Right ventricle myocardium inferior (tissue), 1 donor: ENCODE measurements around the gene EPB41L4B. TPM values are rescaled to one million over a fixed set of nuclear protein-coding genes. Genes with fewer than 3 reads are reported as not detected.

Experiments
- ATAC-seq: fragments of 200-7000 bp; cut with Tn5 transposase; one replicate; pipeline ENCODE4 v1.9.1; 2020; ENCODE audit warnings: mild to moderate bottlenecking, moderate library complexity
- DNase-seq: peaks from one replicate; pipeline ENCODE4 v3.0.0; 2021; ENCODE audit errors: missing footprints
- intact Hi-C: fragments of 100-400 bp; cut with DNase I; formaldehyde crosslinking; loops from one replicate; pipeline ENCODE4 v1.11.0; 2022
- total RNA-seq: library from RNA; stranded (reverse); fragmentation: NEBNext Ultra II Directional; extraction: Animal tissue kit (Norgen Biotek cat#: 25700); gene quantifications from one replicate; pipeline ENCODE4 v1.2.1, GENCODE V29; 2021
- donor health status: DM: no; HTN: yes; CAD: no; lungs with severe emphysema.

Gene EPB41L4B
- total RNA-seq, 1 donor from 2014 or later = 8.1 TPM

DNA sequence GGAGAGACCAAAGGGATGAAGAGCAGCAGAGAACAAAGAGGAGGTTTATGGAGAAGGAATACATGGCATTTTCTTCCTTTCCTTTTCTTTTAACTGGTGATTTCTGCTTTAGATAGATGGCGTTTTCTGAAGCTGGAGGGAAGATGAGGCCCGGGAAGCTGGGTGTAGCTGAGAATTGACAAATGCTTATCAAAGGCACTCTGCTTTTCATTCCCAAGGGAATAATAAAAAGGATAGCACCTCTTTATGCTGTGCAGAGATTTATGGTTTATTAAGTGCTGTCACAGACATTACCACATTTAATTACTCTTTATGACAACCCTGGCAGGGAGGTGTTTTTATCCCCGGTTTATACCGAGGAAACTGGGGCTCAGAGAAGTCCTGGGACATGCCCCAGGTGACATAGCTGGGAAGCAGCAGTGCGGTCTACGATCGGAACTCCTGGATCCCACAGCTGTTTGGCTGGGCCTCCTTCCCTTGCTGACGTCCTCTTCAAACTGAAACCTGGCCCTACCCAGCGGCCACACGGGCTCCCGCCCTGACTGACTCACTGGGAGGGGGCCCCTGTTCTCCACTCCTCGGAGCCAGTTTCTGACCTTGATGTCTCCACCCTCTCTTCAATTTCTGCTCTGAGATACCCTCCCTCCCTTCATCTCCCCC lies 8.2 kb upstream of the EPB41L4B start:
- DNase-seq = no peak
- ATAC-seq = peak; percentile 58
- intact Hi-C loops = no loop called here

DNA sequence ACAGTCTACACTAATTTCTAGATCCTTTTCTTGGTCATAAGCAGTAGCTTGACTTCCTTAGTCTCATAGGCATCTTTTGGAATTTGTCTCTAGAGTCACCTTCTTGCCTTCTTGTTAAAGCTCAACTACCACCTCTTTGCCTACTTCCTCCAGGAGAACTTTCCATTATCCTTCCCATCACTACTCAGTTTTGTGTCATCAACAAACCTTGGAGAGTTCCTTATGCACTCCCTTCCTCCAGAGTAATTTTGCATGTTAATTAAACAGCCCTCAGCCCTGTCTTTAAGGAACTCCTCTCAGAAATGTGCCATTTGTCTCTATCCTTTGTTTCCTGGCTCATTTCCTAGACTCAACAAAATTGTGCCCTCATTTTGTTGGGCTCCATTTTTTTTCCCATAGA lies 4.2 kb upstream of the EPB41L4B start:
- DNase-seq = no peak
- ATAC-seq = no peak
- intact Hi-C loops = no loop called here

DNA sequence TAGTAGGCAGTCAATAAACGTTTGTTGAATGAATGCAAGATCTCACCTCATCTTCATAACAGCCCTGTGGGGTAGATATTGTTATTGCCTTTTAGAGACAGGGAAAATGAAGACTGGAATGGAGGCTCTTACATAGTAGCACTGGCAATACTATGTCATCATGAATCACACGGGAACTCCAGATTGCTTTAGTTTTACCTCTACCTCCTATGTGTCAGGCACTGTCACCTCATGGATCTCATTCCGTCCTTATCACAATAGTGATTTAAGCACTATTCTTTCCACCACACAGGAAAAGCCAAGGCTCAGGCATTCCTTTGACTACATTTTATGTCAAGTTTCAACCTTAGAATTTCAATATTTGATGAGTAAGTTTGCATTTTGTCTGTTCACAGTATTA lies 2.9 kb upstream of the EPB41L4B start:
- intact Hi-C loops = loop anchor here (5.0 kb wide), 2 partner anchors 131 to 431 kb away; no protein-coding TSS in a partner anchor
- DNase-seq = no peak
- no peak for ATAC-seq

DNA sequence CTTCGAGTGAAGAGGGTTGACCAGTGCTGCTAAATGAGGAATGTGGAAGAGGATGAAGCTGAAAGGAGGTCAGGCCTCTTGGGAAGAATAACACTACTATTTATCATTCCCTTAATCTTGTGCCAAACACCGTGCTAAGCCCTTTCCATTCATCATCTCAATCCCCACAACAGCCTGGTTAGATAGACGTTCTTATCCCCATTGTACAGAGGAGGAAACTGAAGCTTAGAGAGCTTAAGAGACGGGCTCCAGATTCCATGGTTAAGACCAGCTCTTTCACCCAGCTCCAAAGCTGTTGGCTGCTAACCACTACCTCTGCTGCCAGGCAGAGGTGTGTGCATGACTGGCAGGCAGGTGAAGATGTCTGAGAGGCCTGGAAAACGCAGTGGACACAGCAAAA lies 868 bp upstream of the EPB41L4B start:
- ATAC-seq (no peak), DNase-seq (no peak)
- intact Hi-C loops = loop anchor here (1.0 to 5.0 kb wide), 3 partner anchors 77 to 429 kb away; no protein-coding TSS in a partner anchor

DNA sequence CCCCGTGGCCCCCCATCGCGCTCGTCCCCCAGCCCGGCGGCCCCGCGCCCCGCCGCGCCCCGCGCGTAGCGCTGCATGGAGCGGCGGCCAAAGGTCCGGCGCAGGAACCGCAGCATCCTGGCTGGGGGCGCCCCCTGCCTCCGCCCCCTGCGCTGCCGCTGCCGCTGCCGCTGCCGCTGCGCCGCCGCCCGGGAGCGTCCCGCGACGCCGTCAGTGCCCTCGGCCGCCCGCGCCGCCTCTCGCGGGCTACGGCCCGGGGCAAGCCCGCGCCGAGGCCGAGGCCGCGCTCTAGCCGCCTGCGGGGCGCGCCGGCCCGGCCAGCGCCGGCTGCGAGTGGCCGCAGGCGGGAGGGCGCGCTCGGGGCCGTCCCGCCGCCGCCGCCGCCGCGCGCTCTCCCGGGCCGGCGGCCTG lies 523 bp downstream of the EPB41L4B start:
- no peak for ATAC-seq
- intact Hi-C loops = loop anchor here (5.0 kb wide), 2 partner anchors 128 to 428 kb away; no protein-coding TSS in a partner anchor
- DNase-seq = peak; percentile 39

DNA sequence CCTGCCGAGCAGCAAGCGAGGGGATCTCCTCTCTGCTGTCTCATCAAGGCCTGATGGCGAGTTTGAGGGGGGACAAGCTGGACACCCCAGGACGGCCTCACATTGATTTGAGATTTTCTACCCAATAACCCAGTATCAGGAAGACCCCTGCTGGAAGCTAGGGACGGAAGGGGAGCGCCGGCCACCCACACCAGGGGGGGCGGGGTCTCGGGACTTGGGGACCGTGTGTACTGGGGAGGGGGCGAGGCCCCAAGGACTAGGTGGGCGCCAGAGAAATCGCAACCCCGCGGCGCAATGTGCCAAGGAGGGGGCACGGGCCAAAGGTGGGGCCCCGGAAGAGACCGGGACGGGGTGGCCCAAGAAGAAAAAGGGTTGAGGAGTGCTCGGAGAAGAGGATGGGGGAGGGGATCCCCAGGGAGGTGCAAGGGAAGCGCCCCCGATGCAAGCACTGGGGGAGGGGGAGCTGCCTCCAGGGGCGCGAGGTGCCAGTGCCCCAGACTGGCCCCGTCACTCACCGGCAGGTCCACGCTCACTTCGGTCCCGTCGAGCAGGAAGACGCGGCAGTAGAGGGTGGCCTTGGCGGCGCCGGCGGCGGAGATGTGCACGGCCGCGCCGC lies 1.1 kb downstream of the EPB41L4B start:
- intact Hi-C loops = loop anchor here (5.0 kb wide), 3 partner anchors 127 to 427 kb away; no protein-coding TSS in a partner anchor
- ATAC-seq (no peak), DNase-seq (peak; percentile 31)

DNA sequence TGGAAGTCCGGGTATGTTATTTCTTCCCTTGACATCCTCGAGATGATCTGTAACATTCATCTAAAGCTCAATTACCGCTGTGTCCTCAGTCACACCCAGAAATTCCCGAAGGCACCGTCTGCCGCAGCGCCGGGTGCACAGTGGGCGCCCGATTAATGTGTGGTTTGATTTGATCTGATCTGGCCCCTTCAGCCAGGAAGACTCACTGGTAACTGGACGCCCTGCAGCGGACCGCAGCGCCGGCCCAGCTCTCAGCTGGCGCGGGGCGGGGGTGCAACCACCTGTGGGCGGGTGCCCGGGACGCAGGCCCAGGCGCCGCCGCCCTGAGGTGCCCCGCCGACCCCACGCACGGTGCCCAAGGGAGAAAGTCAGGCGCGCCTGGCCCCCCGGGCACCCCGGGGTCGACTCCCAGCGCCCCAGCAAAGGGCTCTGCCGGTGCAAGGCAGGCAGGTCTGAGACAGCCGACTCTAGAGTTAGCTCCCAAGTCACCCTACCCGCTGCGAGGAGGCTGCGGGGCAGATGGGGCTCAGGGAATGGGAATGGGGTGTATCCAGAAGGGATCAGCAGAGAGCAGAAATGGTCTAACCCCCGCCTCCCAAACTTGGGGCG lies 1.7 kb downstream of the EPB41L4B start:
- ATAC-seq = no peak
- peak; percentile 15 for DNase-seq
- intact Hi-C loops = loop anchor here (5.0 kb wide), 1 partner anchor 137 kb away; no protein-coding TSS in a partner anchor

DNA sequence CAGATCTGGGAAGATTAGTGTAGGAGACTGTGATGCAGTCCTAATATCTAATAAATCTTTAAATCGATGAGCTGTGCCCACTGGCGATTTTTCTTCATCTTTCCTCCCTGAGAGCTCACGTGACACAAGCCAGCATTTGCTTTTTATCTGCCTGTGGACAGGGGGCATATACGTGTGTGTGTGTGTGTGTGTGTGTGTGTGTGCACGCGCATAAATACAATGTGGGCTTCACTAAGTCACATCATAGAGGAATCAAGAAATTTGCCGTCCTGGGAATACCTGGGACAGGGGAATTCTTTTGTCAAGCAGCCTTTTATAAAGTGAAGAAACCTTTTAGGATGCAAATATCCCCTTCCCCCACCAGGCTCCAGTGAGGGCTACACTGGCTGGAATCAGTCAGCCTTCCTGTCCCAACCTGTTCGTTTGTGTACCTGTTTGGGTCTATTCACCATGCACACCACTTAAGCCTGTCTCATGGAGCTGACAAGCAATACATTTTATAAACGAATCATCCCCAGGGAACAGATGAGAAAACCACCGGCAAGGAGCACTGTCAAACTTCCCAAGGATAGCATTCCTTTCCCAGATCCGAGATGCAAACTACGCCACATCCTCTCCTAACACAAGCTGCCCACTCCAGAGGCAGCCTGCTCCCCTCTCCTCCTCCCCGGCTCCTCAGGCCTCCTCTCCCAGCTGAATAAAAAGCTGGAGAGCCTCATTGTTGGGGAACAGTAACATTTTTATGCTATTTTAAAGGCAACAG lies 2.7 kb downstream of the EPB41L4B start:
- ATAC-seq (no peak), DNase-seq (no peak)
- intact Hi-C loops = loop anchor here (5.0 kb wide), 1 partner anchor 136 kb away; no protein-coding TSS in a partner anchor

DNA sequence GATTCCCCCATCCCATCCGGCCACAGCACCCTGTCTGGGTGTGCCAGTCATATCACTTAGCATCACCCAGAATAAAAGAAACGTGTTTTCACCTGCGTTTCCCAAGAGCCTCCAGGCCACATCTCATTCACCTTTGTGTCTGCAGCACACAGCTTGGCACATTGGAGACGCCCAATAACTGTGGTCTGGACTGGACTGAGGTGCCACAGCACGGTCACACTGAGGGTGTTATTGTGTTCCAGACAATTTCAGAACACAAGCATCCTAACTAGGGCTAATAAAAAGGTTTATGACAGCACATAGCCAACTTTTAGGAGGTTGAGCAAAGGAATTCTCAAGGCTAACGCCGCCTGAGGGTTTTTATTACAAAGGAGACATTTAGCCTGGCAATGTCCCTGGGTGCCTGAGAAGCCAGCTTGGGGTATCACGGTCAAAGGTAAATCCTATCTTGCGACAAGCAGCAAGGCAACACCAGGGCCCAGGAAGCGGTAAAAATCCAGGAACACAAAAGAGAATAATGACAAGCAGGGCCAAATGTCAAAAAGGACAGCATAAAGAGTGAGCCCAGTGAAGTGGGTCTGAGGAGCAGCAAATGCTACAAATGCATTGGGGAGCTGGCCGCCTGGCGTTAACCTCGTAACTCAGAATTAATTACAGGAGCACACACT lies 3.4 kb downstream of the EPB41L4B start:
- ATAC-seq (no peak), DNase-seq (no peak)
- intact Hi-C loops = loop anchor here (5.0 kb wide), 1 partner anchor 135 kb away; no protein-coding TSS in a partner anchor

DNA sequence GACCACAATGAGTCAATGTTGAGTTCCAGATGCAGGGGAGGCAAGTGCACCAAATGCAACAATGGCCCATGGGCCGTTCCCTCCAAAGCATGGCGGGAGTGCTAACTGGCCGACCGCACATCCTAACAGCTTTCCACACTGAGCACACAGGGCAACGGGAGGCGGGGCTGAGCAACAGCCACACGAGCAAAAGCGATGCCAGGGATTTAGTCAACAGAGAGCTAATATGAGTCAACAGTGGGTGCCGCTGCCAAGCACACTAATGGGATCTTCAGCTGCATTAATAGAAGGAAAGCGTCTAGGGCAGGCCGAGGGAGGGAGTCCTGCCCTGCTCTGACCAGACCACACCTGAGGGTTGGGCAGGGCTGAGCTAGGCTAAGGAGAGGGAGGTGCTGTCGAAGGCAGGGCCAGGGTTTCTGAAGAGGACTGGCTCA lies 4.6 kb downstream of the EPB41L4B start:
- ATAC-seq (peak; percentile 69), DNase-seq (peak; percentile 77)
- intact Hi-C loops = loop anchor here (5.0 kb wide), 1 partner anchor 134 kb away; no protein-coding TSS in a partner anchor

DNA sequence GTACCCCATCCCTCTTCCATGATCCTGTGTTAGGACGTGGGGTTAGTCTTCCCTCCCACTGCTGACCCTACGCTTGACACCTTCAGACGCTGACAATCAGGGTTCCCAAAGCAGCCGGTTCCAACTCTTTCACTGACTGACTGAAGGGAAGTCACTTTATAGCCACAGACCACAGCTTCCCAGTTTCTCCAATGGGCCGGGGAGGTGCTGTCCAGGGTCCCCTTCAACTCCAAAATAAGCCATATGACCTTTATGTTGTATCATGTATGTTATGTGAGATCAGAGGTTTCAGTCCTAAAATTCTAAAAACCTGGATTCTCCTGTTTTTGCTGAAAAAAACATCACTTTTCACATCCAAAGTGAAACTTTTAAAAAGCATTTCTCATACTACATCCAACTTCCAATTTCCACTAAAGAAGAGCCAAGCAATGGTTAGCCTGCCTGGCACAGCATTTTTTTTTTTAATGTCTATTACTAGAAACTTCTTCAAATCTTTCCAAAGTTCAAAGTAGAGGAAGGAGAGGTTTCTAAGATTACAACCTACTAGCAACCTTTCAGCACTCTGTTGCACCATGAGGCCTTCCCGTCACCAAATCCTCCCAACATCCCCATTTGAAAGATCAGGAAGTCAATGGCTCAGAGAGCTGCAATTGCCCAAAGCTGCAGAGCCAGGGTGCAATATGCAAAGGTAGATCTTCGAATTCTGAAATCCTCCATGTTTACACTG lies 5.2 kb downstream of the EPB41L4B start:
- DNase-seq (no peak), ATAC-seq (no peak)
- intact Hi-C loops = loop anchor here (2.0 to 5.0 kb wide), 2 partner anchors 37 to 133 kb away; no protein-coding TSS in a partner anchor

DNA sequence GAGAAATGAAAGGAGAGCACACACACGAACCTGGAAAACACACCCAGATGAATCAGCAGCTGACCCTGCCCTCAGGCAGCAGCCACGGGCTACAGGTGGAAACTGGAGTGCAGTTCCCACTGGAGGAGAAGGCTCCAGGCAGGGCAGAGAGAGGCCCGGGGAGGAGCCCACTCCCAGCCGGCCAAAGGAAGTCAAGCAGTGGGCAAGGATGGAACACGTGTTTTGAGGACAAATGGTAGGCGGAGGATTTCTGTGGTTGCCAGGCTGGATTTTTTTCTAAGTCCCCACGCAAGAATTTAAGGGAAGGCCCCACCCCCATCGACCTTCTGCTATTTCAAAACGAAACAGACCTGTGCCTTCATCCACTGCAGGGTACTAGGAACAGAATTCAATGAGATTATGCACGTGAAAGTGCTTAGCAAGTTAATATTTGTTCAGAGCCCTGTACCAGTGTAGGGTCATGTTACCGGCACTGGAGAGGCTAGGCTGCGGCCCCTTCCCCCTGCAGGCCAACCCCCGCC lies 6.8 kb downstream of the EPB41L4B start:
- ATAC-seq (no peak), DNase-seq (no peak)
- intact Hi-C loops = loop anchor here (2.0 kb wide), 1 partner anchor 35 kb away; no protein-coding TSS in a partner anchor

DNA sequence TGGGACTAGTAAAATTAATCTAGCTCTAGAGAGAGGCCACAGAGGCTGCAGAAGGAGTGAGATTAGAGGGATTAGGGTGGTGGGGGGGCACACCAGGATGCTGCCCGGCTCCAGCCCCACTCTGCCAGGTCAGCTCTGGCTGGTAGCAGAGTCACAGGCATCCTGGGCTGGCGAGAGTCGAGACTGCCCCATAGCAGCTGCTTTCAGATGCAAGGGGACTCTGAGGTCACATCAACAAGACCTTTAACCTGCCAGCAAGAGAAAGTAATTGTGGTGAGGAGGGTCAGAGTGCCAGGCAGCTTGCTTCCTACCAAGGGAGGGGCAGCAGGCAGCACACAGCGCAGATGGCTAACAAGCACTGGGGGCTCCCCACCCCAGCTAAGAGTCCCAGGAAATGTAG lies 7.5 kb downstream of the EPB41L4B start:
- intact Hi-C loops = no loop called here
- DNase-seq (no peak), ATAC-seq (no peak)

DNA sequence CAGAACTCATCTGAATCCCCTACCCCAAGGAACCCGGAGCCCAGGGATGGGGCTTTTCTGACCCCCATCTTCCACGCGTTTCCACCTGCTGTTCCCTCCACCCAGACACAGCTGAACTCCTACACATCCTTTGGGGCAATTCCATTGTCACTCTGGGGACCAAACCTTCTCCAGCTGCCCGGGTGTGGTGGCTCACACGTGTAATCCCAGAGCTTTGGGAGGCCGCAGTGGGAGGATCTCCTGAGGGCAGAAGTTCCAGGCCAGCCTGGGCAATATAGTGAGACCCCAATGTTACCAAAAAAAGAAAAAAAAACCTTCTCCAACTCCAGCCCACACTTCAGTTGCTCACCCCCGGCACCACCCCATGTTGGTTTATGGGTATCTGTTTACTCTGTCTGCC lies 8.1 kb downstream of the EPB41L4B start:
- intact Hi-C loops = no loop called here
- DNase-seq = peak; percentile 9
- ATAC-seq = no peak

DNA sequence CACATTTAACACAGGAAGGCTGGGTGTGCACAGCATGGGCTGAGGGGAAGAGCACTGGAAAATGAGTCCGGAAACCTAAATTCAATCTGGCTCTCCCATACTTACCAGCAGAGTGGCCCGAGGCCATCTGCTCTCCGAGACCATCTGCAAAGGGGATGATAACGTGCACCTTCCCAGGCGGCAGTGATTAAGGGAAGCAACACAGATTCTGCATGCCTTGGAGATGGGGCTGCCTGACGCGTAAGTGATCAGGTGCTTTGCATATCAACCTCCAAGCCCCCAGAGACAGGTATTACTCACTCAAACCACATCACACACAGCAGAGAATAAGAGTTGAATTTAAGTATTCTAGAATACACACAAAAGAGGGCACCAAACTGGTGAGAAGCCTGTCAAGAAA lies 9.1 kb downstream of the EPB41L4B start:
- intact Hi-C loops = no loop called here
- DNase-seq = no peak
- no peak for ATAC-seq

DNA sequence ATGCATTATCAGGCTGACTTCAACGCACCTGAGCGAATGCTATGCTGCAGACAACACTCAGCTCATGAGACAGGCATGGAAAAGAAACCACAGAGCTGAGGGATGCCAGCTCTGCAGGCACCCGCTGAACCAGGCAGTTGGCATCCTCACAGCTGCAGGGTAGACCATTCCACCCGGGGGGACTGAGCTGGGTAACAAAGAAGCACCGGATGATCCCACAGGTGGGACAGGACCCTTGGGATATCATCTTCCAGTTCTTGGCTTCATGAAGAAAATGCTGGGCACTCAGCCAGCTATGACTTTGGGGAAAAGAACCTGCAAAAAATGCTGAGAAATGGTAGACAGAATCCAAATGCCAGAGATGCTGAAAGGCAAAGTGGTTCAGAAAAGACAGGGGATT lies 9.6 kb downstream of the EPB41L4B start:
- no peak for DNase-seq
- no peak for ATAC-seq
- intact Hi-C loops = no loop called here

DNA sequence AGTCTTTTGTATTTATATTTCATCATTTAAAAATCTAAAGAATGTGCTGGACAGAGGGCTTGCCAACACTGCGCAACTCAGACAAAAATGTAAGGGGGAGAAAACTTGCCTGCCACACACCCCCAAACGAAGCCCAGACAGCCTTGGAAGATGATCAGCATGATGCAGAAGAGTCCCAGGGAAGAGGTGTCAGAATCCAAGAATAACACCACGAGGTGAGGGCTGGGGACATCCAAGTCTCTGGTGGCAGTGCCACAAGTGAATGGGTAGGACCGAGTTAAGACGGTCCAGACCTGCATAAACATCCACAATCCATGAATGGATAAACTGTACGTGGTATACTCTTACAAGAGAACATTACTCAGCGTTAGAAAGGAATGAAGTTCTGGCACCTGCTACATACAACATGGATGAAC lies 10.4 kb downstream of the EPB41L4B start:
- DNase-seq = no peak
- no peak for ATAC-seq
- intact Hi-C loops = no loop called here

DNA sequence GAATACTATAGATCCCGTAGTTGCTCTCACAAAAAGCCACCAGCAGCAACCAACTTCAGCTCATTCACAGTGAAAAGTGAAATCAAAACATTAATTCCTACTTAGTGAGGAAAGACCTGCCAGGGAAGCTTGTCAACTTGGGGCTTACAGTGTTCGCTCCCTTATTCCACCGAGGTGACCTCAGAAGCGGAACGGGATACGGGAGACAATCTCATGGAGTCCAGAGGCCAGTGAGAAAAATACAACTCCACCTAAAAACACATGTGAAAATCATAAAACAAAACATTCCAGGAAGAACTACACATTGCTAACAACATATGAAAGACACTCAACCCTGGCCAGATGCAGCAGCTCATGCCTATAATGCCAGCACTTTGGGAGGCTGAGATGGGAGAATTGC lies 11.6 kb downstream of the EPB41L4B start:
- no peak for ATAC-seq
- DNase-seq = no peak

More for the DNA sequence above, 11.6 kb downstream of the EPB41L4B start:
- intact Hi-C loops = no loop called here
